ENCODE results near the gene LCNL1. TPM values are rescaled to one million over a fixed set of nuclear protein-coding genes. Genes with fewer than 3 reads are reported as not detected.
A peak's percentile ranks its signal among the peaks of the same experiment; 100 is the strongest.

The LCNL1 gene
- total RNA-seq, 1 donor from 2014 or later, result 5.1 TPM

DNA sequence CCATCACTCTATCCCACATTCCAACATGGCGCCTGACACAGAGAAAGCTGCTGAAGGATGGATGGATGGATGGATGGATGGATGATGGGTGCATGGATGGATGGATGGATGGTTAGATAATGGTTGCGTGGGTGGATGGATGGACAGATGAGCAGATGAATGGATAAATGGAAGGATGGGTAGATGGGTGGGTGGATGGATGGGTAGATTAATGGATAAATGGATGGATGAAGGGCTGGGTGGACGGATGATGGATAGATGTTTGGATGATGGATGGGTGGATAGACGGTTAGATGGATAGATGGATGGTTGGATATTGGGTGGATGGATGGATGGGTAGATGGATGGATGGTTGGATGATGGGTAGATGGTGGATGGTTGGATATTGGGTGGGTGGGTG, 26.2 kb upstream of the LCNL1 start:
- H3K4me1 ChIP-seq, result no peaks in the 10 kb centered on the region
- intact Hi-C loops (cut with DNase I), result no loop called here
- no peak for DNase-seq
- no peaks in the 10 kb centered on the region for H3K36me3 ChIP-seq
- no peaks in the 10 kb centered on the region for H3K27me3 ChIP-seq
- ATAC-seq, result no peak
- no peaks in the 10 kb centered on the region for H3K9me3 ChIP-seq
- TF ChIP-seq, protein P1, sequence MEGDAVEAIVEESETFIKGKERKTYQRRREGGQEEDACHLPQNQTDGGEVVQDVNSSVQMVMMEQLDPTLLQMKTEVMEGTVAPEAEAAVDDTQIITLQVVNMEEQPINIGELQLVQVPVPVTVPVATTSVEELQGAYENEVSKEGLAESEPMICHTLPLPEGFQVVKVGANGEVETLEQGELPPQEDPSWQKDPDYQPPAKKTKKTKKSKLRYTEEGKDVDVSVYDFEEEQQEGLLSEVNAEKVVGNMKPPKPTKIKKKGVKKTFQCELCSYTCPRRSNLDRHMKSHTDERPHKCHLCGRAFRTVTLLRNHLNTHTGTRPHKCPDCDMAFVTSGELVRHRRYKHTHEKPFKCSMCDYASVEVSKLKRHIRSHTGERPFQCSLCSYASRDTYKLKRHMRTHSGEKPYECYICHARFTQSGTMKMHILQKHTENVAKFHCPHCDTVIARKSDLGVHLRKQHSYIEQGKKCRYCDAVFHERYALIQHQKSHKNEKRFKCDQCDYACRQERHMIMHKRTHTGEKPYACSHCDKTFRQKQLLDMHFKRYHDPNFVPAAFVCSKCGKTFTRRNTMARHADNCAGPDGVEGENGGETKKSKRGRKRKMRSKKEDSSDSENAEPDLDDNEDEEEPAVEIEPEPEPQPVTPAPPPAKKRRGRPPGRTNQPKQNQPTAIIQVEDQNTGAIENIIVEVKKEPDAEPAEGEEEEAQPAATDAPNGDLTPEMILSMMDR (IDR thresholded peaks at IDR 0.05), result no peak
- no peak overlapping the region for H3K4me3 ChIP-seq
- H3K27ac ChIP-seq, result no peak overlapping the region

DNA sequence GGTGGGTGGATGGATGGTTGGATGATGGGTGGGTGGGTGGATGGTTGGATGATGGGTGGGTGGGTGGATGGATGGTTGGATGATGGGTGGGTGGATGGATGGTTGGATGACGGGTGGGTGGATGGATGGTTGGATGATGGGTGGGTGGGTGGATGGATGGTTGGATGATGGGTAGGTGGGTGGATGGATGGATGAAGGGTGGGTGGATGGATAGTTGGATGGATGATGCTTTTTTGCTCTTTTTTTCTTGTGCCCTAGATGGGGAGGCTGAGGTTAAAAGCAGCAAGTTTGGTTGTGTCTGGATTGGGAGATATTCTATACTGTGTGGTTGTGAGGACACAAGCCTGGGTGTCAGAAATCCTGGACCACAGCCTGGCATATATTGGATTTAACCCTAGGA, 25.3 kb upstream of the LCNL1 start:
- H3K4me1 ChIP-seq, result no peaks in the 10 kb centered on the region
- DNase-seq (no peak), ATAC-seq (no peak)
- no peaks in the 10 kb centered on the region for H3K36me3 ChIP-seq
- TF ChIP-seq, protein P1 (IDR thresholded peaks at IDR 0.05), result no peak
- H3K27ac ChIP-seq, result no peak overlapping the region
- intact Hi-C loops (cut with DNase I), result no loop called here
- no peak overlapping the region for H3K4me3 ChIP-seq
- H3K27me3 ChIP-seq, result no peaks in the 10 kb centered on the region
- H3K9me3 ChIP-seq, result no peaks in the 10 kb centered on the region

DNA sequence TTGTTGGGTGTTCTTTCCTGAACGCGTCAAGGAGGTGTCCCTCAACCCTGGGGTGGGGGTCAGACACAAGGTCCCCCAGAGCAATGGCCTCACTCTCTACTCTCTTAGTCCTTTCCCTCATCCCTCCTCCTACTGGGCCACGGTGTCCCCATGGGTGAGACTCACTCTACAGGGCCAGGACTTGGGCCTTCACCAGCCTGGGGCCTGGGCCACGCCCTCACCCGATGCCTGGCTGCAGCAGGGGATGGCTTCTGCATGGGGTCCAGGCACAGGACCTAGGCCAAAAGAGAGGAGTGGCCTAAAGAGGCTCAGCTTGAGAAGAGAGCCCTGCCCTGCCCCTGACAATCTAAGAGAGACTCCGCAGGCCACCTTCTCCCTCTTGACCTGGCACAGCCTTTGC, 24.9 kb upstream of the LCNL1 start:
- TF ChIP-seq, protein P1 (IDR thresholded peaks at IDR 0.05), result no peak
- ATAC-seq, result no peak
- no peak overlapping the region for H3K4me3 ChIP-seq
- H3K4me1 ChIP-seq, result no peaks in the 10 kb centered on the region
- DNase-seq, result no peak
- no peaks in the 10 kb centered on the region for H3K9me3 ChIP-seq
- no peaks in the 10 kb centered on the region for H3K27me3 ChIP-seq
- intact Hi-C loops (cut with DNase I), result no loop called here
- H3K27ac ChIP-seq, result no peak overlapping the region
- no peaks in the 10 kb centered on the region for H3K36me3 ChIP-seq

DNA sequence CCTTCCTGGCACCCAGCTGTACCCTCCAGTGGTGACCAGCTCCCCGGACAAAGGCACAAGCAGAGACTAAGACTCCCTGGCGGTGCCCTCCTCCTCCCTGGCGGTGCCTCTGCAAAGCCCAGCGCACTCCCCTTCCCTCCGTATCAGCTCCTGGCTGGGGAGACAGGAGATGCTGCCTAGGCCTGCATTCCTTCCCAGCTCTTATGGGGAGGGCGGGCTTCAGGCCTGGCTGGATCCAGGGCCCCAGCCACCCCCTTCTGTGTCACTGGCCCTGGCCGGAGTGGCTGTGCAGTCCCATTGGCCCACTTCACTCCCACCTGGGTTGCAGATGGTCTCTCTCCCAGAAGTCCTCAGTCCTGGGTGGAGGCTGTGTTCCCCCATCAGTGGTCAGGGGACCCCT, 24.3 kb upstream of the LCNL1 start:
- Histone ChIP-seq H3K36me3 (no peaks in the 10 kb centered on the region), H3K27me3 (no peaks in the 10 kb centered on the region), H3K27ac (no peak overlapping the region), H3K4me1 (no peaks in the 10 kb centered on the region), H3K4me3 (no peak overlapping the region), H3K9me3 (no peaks in the 10 kb centered on the region)
- ATAC-seq, result no peak
- TF ChIP-seq, protein P1 (IDR thresholded peaks at IDR 0.05), result no peak
- DNase-seq, result no peak
- intact Hi-C loops (cut with DNase I), result no loop called here

DNA sequence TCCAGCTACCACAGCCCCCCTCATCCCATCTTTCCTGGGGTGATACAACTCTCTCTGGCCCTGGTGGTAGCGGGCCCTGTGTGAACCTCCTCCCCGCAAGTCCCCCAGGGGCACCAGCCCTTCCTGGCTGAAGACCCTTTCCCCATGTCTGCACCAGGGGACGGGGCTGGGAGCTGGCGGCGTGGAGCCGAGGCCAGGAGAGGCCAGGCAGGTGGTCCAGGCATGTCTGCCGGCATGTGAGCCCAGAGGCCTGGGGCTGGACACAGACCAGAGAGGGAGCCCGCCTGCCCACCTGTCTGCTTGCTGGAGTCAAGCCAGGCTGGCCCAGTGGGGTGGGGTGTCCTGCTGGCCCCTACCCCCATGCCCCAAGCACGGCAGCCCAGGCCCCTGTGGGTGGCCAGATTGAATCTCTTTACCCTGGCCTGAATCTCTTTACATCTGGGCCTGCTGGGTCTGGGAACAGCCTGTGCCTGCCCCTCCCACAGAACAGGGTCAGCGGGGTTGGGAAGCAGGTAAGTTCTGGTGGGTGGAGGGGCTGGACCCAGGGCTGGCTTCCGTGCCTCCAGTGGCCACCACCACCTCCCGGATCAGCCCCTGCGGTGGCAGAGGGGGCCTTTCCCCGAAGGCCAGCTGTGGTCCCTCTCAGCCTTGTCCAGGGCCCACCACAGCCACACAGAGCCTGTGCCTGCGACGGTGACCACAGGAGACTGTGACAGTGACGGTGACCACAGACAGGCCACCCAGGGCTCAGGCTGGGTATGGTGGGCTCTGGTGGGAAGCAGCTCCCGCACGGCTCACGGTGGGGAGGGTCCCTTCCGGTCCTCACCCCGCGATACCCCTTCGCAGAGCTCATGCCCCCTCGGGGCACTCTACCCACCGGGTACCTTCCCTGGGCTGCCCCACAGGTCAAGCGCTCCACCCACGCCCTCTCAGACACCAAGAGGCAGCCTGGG, 23.6 kb upstream of the LCNL1 start:
- H3K4me3 ChIP-seq, result no peak overlapping the region
- ATAC-seq (no peak), DNase-seq (no peak)
- peaks cover 3% of the 10 kb centered on the region for H3K4me1 ChIP-seq
- H3K36me3 ChIP-seq, result no peaks in the 10 kb centered on the region
- intact Hi-C loops (cut with DNase I), result no loop called here
- H3K27ac ChIP-seq, result peak overlapping the region; percentile 24
- H3K9me3 ChIP-seq, result no peaks in the 10 kb centered on the region
- H3K27me3 ChIP-seq, result no peaks in the 10 kb centered on the region
- TF ChIP-seq, protein P1 (IDR thresholded peaks at IDR 0.05), result no peak
